IMR-90 (cell line): ENCODE data around the gene CEP170B. TPM values are rescaled to one million over a fixed set of nuclear protein-coding genes. Genes with fewer than 3 reads are reported as not detected.

Source experiments
- ATAC-seq: fragments of 200-7000 bp; cut with Tn5 transposase; 2 replicates; pipeline ENCODE4 v1.9.1; 2020; ENCODE audit warnings: low read depth, mild to moderate bottlenecking, moderate library complexity
- BruUV-seq: library from RNA; stranded (reverse); fragments of 400-500 nt; replicated peaks from 2 replicates; lab custom pipeline; 2021; lab: Mats Ljungman, UMichigan
- CTCF ChIA-PET: fragments of 300-600 bp; formaldehyde crosslinking; extraction: SDS; loops from one replicate; lab custom pipeline; 2021; ENCODE audit warnings: antibody characterized with exemption; lab: Yijun Ruan, JAX
- POLR2A ChIA-PET: fragments of 300-600 bp; sonication (Branson Sonifier 250); formaldehyde crosslinking; loops from one replicate; lab custom pipeline; 2022; ENCODE audit warnings: antibody characterized with exemption; ENCODE audit not compliant: unreplicated experiment; lab: Charles Lee
- DNase-seq: peaks from one replicate; pipeline ENCODE4 v3.0.0; 2013
- H2AFZ ChIP-seq: replicated peaks from 2 replicates; pipeline ENCODE3; 2013; ENCODE audit warnings: low read length, mild to moderate bottlenecking; ENCODE audit not compliant: poor library complexity
- H2AK5ac ChIP-seq: 2 replicates; pipeline ENCODE4 v1.6.1; 2013; ENCODE audit warnings: low read depth, low read length, inconsistent platforms
- H2AK9ac ChIP-seq: replicated peaks from 2 replicates; pipeline ENCODE3; 2013; ENCODE audit warnings: mild to moderate bottlenecking, low read depth, low read length, moderate library complexity; ENCODE audit not compliant: poor library complexity
- H2BK120ac ChIP-seq: 2 replicates; pipeline ENCODE4 v1.6.1; 2013; ENCODE audit warnings: low read depth, low read length, inconsistent platforms
- H2BK15ac ChIP-seq: 3 replicates; pipeline ENCODE4 v1.6.1; 2013; ENCODE audit warnings: low read depth, low read length, inconsistent platforms
- H2BK20ac ChIP-seq: 2 replicates; pipeline ENCODE4 v1.6.1; 2013; ENCODE audit warnings: low read depth, mild to moderate bottlenecking, inconsistent platforms, low read length, moderate library complexity
- H2BK5ac ChIP-seq: 2 replicates; pipeline ENCODE4 v1.6.1; 2013; ENCODE audit warnings: mild to moderate bottlenecking, low read depth, low read length, inconsistent platforms; ENCODE audit not compliant: poor library complexity, severe bottlenecking
- H3K14ac ChIP-seq: replicated peaks from 2 replicates; pipeline ENCODE4 v1.6.1; 2013; ENCODE audit warnings: low read depth, low read length, inconsistent platforms
- H3K18ac ChIP-seq: 2 replicates; pipeline ENCODE4 v1.6.1; 2013; ENCODE audit warnings: low read depth, low read length, control low read depth
- H3K23ac ChIP-seq: 2 replicates; pipeline ENCODE4 v1.6.1; 2013; ENCODE audit warnings: low read depth, low read length, inconsistent platforms
- H3K27ac ChIP-seq: 2 replicates; pipeline ENCODE4 v1.5.1; 2013; ENCODE audit warnings: mild to moderate bottlenecking, control low read depth, low read length; ENCODE audit not compliant: insufficient read depth
- H3K27me3 ChIP-seq: 2 replicates; pipeline ENCODE4 v1.6.1; 2013; ENCODE audit warnings: low read length; ENCODE audit not compliant: control insufficient read depth, insufficient read depth
- H3K36me3 ChIP-seq: 2 replicates; pipeline ENCODE4 v1.6.1; 2013; ENCODE audit warnings: low read length, mixed read lengths; ENCODE audit not compliant: control insufficient read depth, insufficient read depth
- H3K4ac ChIP-seq: 2 replicates; pipeline ENCODE4 v1.6.1; 2013; ENCODE audit warnings: low read depth, low read length, inconsistent platforms
- H3K4me1 ChIP-seq: 2 replicates; pipeline ENCODE4 v1.6.1; 2013; ENCODE audit warnings: low read length, mixed read lengths; ENCODE audit not compliant: control insufficient read depth, insufficient read depth
- H3K4me2 ChIP-seq: 2 replicates; pipeline ENCODE4 v1.6.1; 2013; ENCODE audit warnings: low read depth, mild to moderate bottlenecking, control low read depth, low read length, moderate library complexity
- H3K4me3 ChIP-seq: 2 replicates; pipeline ENCODE4 v1.5.1; 2013; ENCODE audit warnings: low read depth, mild to moderate bottlenecking, control low read depth, low read length, moderate library complexity; ENCODE audit not compliant: insufficient read depth
- H3K56ac ChIP-seq: 2 replicates; pipeline ENCODE4 v1.6.1; 2013; ENCODE audit warnings: low read length, inconsistent platforms; ENCODE audit not compliant: insufficient read depth; ENCODE audit errors: extremely low read depth
- H3K79me1 ChIP-seq, 2 experiments: 2 replicates each; pipeline ENCODE4 v1.6.1; 2013; ENCODE audit warnings: low read length in 2 of 2, inconsistent platforms in 1 of 2, low read depth in 1 of 2
- H3K9ac ChIP-seq: 2 replicates; pipeline ENCODE4 v1.6.1; 2013; ENCODE audit warnings: low read depth, low read length, control low read depth
- H3K9me1 ChIP-seq: 2 replicates; pipeline ENCODE4 v1.6.1; 2013; ENCODE audit warnings: low read length, inconsistent platforms; ENCODE audit not compliant: insufficient read depth
- H3K9me3 ChIP-seq: 2 replicates; pipeline ENCODE4 v1.6.1; 2013; ENCODE audit warnings: low read length; ENCODE audit not compliant: control insufficient read depth, insufficient read depth
- H4K20me1 ChIP-seq: 2 replicates; pipeline ENCODE4 v1.6.1; 2013; ENCODE audit warnings: low read length, inconsistent platforms; ENCODE audit not compliant: insufficient read depth
- H4K5ac ChIP-seq: 2 replicates; pipeline ENCODE4 v1.6.1; 2013; ENCODE audit warnings: mild to moderate bottlenecking, low read depth, low read length, control low read depth
- H4K8ac ChIP-seq, 2 experiments: 2 replicates each; pipeline ENCODE4 v1.6.1; 2013; ENCODE audit warnings: low read depth in 2 of 2, low read length in 2 of 2, control low read depth in 1 of 2, inconsistent platforms in 1 of 2
- H4K91ac ChIP-seq: 2 replicates; pipeline ENCODE4 v1.6.1; 2013; ENCODE audit warnings: low read depth, low read length, inconsistent platforms; ENCODE audit not compliant: insufficient read depth
- BHLHE40 ChIP-seq: fragments of 150-350 bp; IDR thresholded peaks from 2 replicates; pipeline ENCODE4 v1.6.1; 2016; ENCODE audit warnings: mild to moderate bottlenecking, low read depth, low read length
- CEBPB ChIP-seq: IDR thresholded peaks from 2 replicates; pipeline ENCODE4 v1.6.1; 2012; ENCODE audit warnings: low read depth, low read length, improper control_type of control experiment
- CHD1 ChIP-seq: IDR thresholded peaks from 2 replicates; pipeline ENCODE4 v1.6.1; 2012; ENCODE audit warnings: low read depth, low read length, improper control_type of control experiment
- MAFK ChIP-seq: IDR thresholded peaks from 2 replicates; pipeline ENCODE4 v1.6.1; 2012; ENCODE audit warnings: low read depth, low read length, improper control_type of control experiment
- NFE2L2 ChIP-seq: fragments of 150-350 bp; IDR thresholded peaks from 2 replicates; pipeline ENCODE4 v1.6.1; 2016; ENCODE audit warnings: low read depth, mild to moderate bottlenecking, low read length
- POLR2A ChIP-seq: IDR thresholded peaks from 2 replicates; pipeline ENCODE4 v1.6.1; 2012; ENCODE audit warnings: mild to moderate bottlenecking, low read depth, low read length
- RFX5 ChIP-seq: IDR thresholded peaks from 2 replicates; pipeline ENCODE4 v1.8.0; 2012; ENCODE audit warnings: low read depth, mild to moderate bottlenecking, low read length, moderate library complexity
- SMC3 ChIP-seq: fragments of 150-350 bp; IDR thresholded peaks from 2 replicates; pipeline ENCODE4 v1.6.1; 2016; ENCODE audit warnings: low read depth, mild to moderate bottlenecking, antibody characterized with exemption, low read length, moderate library complexity
- WGBS, 2 experiments: methylation state at CpG; one replicate each; pipeline versions ENCODE4 v1.1.5 to v1.1.7; 2013; ENCODE audit warnings: missing lambda C conversion rate in 2 of 2; ENCODE audit not compliant: insufficient read length in 1 of 2; ENCODE audit errors: extremely low coverage in 2 of 2; 5-methylcytosine and 5-hydroxymethylcytosine counted together
- dilution Hi-C: fragments of 300-500 bp; cut with HindIII; formaldehyde crosslinking; loops from one replicate; pipeline ENCODE4 v1.14.3; 2018; ENCODE audit warnings: low sequenced_read_pairs; ENCODE audit not compliant: unreplicated experiment
- in situ Hi-C: fragments of 300-500 bp; cut with MboI; formaldehyde crosslinking; loops from 3 replicates; pipeline ENCODE4 v1.14.3; 2019; ENCODE audit warnings: low sequenced_read_pairs, inconsistent platforms, mixed read lengths
- intact Hi-C: fragments of 100-400 bp; cut with micrococcal nuclease; formaldehyde crosslinking; loops from 2 replicates; pipeline ENCODE4 v1.10.0; 2022
- polyA plus RNA-seq, 3 experiments: library from polyadenylated mRNA; depleted of rRNA; stranded (reverse); fragments of >200 nt; gene quantifications; 2 replicates each; pipeline ENCODE4 v1.2.3, GENCODE V29; 2012; ENCODE audit warnings: low replicate concordance in 1 of 3
- total RNA-seq: library from RNA; depleted of rRNA; stranded (reverse); fragments of >200 nt; gene quantifications from 2 replicates; pipeline ENCODE4 v1.2.3, GENCODE V29; 2012
- TF ChIP-seq, protein P1 (sequence below): fragments of 150-350 bp; IDR thresholded peaks from 2 replicates; pipeline ENCODE4 v1.6.1; 2016; ENCODE audit warnings: low read depth, mild to moderate bottlenecking, low read length, moderate library complexity, borderline replicate concordance
- TF ChIP-seq, protein P2 (sequence below): conservative IDR thresholded peaks from 2 replicates; pipeline ENCODE4 v1.5.1; 2012; ENCODE audit warnings: mild to moderate bottlenecking, low read depth, low read length, improper control_type of control experiment
- TF ChIP-seq, protein P3 (sequence below): fragments of 150-350 bp; IDR thresholded peaks from 2 replicates; pipeline ENCODE4 v1.6.1; 2017; ENCODE audit warnings: mild to moderate bottlenecking, antibody characterized with exemption, low read length, low read depth

Gene CEP170B
- total and polyA plus RNA-seq, 2 of the 4 experiments (the other 2 are of a cell fraction), result 3.6 to 13.1 TPM

GRCh38 chr14:104821229-104821945, 43.7 kb upstream of the CEP170B start:
- BruUV-seq, result no TSS peak
- Histone ChIP-seq H3K14ac (no peak overlapping the region), H3K4me1 (peaks cover 5% of the 10 kb centered on the region), H2BK5ac (no peak overlapping the region), H4K5ac (no peak overlapping the region), H3K9ac (no peak overlapping the region), H3K4ac (no peak overlapping the region), H2AFZ (no peak overlapping the region), H4K20me1 (no peaks in the 10 kb centered on the region), H3K9me1 (no peaks in the 10 kb centered on the region), H3K79me1 (peaks cover 5 to 13% of the 10 kb centered on the region in 2 experiments; a peak in 2 of 4 replicates), H4K91ac (no peak overlapping the region), H3K23ac (no peak overlapping the region), H2BK120ac (no peak overlapping the region), H2AK9ac (peak overlapping the region; percentile 26), H3K4me2 (no peak overlapping the region), H3K27ac (no peak overlapping the region), H2BK15ac (no peak overlapping the region), H3K27me3 (no peaks in the 10 kb centered on the region), H3K36me3 (no peaks in the 10 kb centered on the region), H2AK5ac (no peak overlapping the region; the same call in 1 of the 2 replicates), H3K9me3 (no peaks in the 10 kb centered on the region), H2BK20ac (no peak overlapping the region), H3K18ac (no peak overlapping the region), H4K8ac (no peak overlapping the region), H3K4me3 (no peak overlapping the region), H3K56ac (no peak overlapping the region)
- WGBS, 2 experiments, result 89% methylated on average over 11 of the region's 23 CpGs; no CpG with 5 or more reads in 1 of the 2 experiments
- dilution Hi-C loops (no loop called here), in situ Hi-C loops (loop anchor here (5.0 kb wide), 1 partner anchor 54 kb away; no protein-coding TSS in a partner anchor), intact Hi-C loops (no loop called here)
- ATAC-seq, result no peak
- no peak for TF ChIP-seq POLR2A
- no peak for TF ChIP-seq BHLHE40
- TF ChIP-seq, protein P1, sequence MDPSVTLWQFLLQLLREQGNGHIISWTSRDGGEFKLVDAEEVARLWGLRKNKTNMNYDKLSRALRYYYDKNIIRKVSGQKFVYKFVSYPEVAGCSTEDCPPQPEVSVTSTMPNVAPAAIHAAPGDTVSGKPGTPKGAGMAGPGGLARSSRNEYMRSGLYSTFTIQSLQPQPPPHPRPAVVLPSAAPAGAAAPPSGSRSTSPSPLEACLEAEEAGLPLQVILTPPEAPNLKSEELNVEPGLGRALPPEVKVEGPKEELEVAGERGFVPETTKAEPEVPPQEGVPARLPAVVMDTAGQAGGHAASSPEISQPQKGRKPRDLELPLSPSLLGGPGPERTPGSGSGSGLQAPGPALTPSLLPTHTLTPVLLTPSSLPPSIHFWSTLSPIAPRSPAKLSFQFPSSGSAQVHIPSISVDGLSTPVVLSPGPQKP, result no peak
- TF ChIP-seq, protein P2, sequence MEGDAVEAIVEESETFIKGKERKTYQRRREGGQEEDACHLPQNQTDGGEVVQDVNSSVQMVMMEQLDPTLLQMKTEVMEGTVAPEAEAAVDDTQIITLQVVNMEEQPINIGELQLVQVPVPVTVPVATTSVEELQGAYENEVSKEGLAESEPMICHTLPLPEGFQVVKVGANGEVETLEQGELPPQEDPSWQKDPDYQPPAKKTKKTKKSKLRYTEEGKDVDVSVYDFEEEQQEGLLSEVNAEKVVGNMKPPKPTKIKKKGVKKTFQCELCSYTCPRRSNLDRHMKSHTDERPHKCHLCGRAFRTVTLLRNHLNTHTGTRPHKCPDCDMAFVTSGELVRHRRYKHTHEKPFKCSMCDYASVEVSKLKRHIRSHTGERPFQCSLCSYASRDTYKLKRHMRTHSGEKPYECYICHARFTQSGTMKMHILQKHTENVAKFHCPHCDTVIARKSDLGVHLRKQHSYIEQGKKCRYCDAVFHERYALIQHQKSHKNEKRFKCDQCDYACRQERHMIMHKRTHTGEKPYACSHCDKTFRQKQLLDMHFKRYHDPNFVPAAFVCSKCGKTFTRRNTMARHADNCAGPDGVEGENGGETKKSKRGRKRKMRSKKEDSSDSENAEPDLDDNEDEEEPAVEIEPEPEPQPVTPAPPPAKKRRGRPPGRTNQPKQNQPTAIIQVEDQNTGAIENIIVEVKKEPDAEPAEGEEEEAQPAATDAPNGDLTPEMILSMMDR, result no peak
- TF ChIP-seq NFE2L2, result no peak
- TF ChIP-seq RFX5, result no peak
- TF ChIP-seq CEBPB, result no peak
- TF ChIP-seq, protein P3, sequence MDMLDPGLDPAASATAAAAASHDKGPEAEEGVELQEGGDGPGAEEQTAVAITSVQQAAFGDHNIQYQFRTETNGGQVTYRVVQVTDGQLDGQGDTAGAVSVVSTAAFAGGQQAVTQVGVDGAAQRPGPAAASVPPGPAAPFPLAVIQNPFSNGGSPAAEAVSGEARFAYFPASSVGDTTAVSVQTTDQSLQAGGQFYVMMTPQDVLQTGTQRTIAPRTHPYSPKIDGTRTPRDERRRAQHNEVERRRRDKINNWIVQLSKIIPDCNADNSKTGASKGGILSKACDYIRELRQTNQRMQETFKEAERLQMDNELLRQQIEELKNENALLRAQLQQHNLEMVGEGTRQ, result no peak
- no peak for TF ChIP-seq CHD1
- no peak for TF ChIP-seq SMC3
- no peak for TF ChIP-seq MAFK
- DNase-seq, result no peak
- POLR2A ChIA-PET, result no interaction called here
- CTCF ChIA-PET, result interaction anchor here (0.7 to 0.8 kb wide), 2 partner anchors 11 to 427 kb away, joined by 3 read pairs; no protein-coding TSS in a partner anchor
